GM20000 (cell line): Measurements from ENCODE around the gene TIMM22.

Source experiments
- DNase-seq: peaks from one replicate; pipeline ENCODE4 v3.0.0; 2012; ENCODE audit warnings: low spot score
- CTCF ChIP-seq: IDR thresholded peaks from 2 replicates; pipeline ENCODE4 v1.5.1; 2012; ENCODE audit warnings: mild to moderate bottlenecking, control low read depth; ENCODE audit errors: extremely low read depth, missing control alignments

The TIMM22 gene

GRCh38 chr17:1013729-1014090, 16.8 kb downstream of the TIMM22 start:
- no peak for TF ChIP-seq CTCF
- no peak for DNase-seq

GRCh38 chr17:1018547-1018946, 21.6 kb downstream of the TIMM22 start:
- no peak for TF ChIP-seq CTCF
- DNase-seq = no peak

DNA sequence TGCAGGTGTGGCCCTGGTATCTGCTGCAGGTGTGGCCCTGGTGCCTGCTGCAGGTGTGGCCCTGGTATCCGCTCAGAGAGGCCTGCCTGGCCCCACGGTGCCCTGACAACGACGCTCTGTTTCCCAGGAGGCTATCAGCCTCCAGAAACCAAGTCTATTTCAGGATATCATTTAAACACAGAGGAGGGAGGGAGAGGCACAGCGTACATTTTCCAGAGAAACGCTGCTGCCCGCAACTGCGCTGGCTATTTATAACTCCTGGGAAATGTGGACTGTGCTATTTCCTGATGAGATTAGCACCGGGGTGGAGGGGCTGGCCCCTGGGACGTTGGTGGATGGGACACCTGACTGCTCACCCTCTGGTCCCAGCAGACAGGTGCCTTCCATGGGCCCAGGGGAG, 22.5 kb downstream of the TIMM22 start:
- TF ChIP-seq CTCF = no peak
- DNase-seq = no peak

GRCh38 chr17:1021147-1021546, 24.2 kb downstream of the TIMM22 start:
- TF ChIP-seq CTCF = no peak
- DNase-seq = no peak

DNA sequence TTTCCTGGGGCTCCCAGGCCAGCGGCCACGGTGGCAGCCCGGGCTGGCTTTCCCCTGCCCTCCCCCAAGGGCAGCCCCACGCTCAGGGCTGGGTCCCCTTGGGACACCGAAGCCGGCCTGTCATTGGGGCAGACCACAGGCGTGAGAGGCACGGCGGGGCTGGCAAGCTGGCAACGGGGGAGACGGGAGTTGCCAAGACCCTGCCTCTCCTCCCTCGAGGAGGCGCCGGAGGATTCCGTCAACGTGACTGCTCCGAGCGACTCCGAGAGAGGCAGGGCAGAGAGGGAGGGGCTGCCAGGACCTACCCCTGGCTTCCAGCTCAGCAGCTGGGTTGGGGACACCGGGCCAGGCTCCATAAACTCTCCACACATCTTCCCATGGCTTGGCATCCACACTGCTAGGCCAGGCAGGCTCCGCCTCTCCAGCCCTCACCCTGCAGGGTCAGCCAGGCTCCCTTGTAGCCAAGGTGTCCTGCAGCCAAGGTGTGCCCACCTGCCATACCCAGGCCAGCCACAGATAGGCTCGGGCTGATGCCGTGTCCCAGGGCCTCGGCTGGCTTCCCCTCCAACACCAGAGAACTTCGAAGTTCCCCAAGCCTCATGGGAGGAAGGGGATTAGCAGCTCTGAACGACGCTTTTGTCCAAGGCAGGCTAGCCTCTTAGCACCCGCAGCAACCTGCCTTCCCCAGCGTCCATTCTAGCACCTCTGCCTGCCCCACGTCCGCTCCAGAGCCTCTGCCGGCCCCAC, 25.5 kb downstream of the TIMM22 start:
- no peak for TF ChIP-seq CTCF
- DNase-seq = no peak

DNA sequence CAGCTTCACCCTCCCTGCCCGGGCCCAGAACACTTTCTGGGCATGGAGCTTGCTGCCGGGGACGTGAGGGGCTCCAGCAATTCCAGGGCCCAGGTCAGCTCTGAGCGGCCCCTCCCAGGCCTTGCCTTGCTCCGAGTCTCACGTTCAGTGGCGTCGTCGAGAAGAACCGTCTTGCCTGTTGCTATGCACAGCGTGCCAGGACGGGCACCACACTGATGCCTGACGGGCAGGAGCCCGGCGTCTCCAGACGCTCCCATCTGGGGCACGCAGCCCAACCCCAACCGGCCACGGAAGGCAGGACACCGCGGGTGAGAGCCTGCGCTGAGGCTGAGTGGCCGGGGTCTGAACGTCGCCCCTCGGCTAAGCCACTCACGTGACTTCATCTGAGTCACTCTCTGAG, 27.1 kb downstream of the TIMM22 start:
- DNase-seq = no peak
- TF ChIP-seq CTCF = no peak

DNA sequence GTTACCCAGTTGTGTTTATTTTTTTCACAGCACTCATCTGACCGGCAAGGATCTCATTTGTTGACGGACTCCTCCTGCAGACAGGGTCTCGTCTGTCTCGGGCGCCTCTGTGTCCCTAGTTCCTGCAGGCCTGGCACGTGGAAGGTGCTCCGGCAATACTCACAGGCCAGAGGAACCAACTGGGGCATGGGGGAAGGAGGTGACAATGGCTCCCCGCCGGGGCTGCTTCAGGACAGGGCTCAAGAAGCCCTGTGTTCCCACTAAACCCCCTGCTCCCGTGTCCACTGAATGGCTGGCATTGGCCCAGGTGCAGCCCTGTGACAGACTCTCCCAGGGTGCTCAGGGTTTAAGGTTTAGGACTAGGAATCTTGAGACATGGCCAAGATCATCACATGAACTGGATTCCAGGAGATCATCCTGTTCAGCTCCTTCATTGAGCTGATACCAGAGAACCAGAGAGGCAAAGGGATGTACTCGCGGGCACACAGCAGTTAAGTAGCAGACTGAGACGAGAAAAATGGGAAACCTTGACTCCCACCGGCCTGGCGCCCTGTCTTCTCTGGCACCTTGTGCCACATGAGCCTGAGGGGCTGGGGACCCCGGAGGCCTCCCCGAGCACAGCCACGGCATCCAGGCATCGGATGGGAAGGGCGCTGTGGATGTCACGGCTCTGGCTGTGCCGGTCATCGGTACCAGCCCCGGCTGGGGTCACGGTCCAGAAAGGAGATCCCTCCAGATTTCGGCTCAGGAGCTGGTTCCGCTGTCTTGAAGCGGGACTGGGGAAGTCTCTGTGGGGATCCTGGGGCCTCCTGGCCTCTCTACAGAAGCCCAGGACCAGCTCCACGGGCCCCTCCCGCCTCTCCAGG, 29.0 kb downstream of the TIMM22 start:
- TF ChIP-seq CTCF = no peak
- no peak for DNase-seq
